GM18520 (cell line): ENCODE measurements around the gene ZCCHC2.

Experiments used
- ATAC-seq: cut with Tn5 transposase; IDR thresholded peaks from one replicate; pipeline ENCODE4 v1.9.1; 2021; ENCODE audit not compliant: unreplicated experiment

Gene ZCCHC2

GRCh38 chr18:62537042-62537894, 14.4 kb downstream of the ZCCHC2 start:
- no peak for ATAC-seq

DNA sequence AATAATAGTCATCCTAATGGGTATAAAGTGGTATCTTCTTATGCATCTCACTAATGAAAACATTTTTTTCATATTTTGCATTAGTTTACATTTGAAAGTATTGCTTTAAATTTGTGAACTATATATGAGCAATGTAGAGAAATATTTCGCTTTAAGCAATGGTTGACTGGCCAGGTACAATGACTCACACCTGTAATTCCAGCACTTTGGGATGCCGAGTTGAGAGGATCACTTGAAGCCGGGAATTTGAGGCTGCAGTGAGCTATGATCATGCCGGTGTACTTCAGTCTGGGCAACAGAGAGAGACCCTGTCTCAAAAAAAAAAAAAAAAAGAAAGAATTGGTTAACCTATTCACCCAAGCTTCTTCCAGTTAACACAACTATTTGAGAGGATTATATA, 15.1 kb downstream of the ZCCHC2 start:
- no peak for ATAC-seq

- no peak for ATAC-seq
Measured at GRCh38 chr18:62538881-62539280, 16.1 kb downstream of the ZCCHC2 start.

DNA sequence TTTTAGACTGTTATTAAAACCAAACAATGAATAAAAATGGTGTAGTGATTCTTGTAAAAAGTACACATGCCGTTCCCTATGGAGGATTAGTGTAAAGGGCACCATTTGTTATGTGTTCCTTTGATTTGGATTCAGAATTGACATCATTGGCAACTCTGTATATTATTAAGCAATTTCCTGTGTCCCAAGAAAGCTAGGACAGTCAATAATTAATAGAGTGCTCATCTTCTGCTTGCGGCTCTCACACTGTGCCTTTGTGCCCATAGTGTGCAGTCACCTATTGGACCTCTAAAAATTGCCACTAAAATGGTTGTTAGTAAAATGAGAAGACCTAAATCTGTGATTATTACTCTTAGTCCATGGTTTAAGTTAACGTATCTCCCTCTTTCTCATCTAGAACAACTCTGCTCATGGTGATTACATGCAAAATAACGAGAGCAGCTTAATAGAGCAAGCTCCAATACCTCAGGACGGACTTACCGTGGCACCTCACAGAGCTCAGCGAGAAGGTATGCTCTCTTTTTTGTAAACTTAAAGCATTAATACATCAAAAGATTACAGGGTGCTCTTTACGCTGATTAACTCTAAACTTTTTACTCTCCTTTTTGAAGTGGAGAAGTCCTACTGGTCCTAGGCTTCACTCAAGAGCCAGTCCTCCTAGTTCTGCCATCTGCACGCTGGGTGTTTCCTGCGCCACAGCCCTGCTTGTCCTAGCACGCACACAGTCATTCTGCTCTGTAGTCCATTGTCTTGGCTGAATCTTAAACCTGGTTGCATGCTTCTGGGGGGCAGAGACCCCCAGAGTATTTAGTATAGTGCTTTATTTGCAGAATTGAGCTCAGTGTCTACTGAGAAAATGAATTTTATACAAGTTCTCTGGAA, 16.7 kb downstream of the ZCCHC2 start:
- ATAC-seq, result no peak

GRCh38 chr18:62543021-62543420, 20.2 kb downstream of the ZCCHC2 start:
- ATAC-seq, result no peak

DNA sequence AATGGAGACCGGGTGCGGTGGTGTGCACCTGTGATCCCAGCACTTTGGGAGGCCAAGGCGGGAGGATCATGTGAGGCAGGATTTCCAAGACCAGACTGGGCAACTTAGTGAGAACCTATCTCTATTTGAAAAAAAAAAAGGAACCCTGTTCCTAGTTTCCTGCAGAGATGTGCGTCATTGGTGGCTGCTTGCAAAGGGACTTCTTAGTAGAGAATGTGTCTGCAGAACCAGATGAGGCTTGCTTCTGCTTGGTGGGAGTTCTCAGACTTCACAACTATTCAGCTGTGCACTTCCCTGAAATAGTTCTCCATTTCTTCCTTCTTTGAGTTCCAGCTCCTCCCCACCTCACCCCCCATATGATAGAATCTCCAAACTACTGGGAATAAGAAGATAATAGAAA, 22.3 kb downstream of the ZCCHC2 start:
- no peak for ATAC-seq

GRCh38 chr18:62549755-62550154, 26.9 kb downstream of the ZCCHC2 start:
- no peak for ATAC-seq

- no peak for ATAC-seq
Measured at GRCh38 chr18:62550746-62551145, 27.9 kb downstream of the ZCCHC2 start.

DNA sequence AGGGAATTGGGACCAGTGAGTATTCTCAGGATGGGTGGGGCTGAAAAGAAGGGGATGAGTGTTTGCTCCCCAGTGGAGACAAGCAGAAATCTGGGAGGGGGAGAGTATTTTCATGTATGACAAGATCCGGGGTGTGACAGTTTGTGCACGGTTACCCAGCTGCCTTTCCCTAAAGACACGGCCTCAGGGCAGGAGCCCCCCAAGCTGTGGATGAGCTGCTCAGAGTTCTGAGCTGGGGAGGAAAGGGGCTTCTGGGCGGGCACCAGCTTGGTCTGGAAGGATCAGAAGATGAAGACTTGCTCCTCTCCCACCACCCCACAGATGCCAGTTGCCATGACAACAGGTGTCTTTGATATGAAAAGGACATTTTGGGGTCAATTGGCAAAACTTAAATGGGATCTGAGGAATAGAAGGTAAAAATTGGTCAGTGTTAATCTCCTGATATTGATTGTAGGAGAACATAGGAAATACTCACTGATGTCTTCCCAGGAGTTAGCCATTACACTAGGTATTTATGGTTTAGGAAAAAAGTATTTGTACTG, 29.2 kb downstream of the ZCCHC2 start:
- ATAC-seq, result no peak

- ATAC-seq, result no peak
Measured at GRCh38 chr18:62554061-62554815, 31.4 kb downstream of the ZCCHC2 start.

- no peak for ATAC-seq
Measured at GRCh38 chr18:62555135-62555534, 32.3 kb downstream of the ZCCHC2 start.

DNA sequence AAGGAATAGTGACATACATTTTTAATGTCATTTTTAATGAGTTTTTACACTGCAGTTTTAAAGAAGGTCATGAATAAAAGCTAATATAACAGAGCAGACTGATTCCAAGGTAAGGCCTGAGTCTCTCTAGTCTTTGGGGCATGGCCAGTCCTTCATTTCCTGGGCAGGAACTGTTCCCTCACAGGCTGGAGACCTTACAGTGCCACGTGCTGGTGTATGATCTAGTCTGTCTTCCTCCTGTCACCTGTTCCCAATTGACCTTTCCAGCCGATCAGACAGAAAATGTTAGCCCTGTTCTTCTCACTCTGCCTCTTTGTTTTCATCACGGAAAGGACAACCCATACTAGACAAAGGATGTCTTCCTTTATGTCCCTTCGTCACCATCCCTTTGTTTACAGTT, 33.6 kb downstream of the ZCCHC2 start:
- no peak for ATAC-seq

DNA sequence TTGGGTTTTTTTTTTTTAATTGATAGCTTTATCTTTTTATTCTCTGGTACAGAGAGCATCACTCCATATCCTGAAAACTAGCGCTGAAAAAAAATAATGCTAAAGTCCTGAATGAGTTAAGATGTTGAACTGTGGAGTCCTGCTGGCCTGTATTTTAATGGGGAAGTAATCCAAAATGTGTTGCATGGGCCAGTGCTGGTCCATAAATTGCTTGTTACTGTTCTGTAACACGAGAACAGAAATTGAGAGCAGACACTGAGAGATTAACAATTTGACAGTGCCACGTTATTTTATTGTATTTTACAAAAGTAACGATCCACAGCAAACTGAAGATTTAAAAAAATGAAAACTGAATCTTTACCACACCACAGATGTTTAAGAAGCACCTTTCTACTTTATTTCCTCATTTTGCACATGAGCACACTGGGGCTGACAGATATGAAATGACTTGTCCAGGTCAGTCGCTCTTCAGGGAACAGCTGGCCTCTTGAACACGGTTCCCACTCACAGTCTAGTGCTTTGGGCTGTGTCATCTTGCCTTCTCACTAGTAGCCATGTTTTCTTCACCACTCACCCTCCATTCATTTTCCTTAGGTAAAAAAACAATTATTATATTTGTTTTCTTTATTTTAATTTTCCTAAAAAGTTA, 35.3 kb downstream of the ZCCHC2 start:
- no peak for ATAC-seq

DNA sequence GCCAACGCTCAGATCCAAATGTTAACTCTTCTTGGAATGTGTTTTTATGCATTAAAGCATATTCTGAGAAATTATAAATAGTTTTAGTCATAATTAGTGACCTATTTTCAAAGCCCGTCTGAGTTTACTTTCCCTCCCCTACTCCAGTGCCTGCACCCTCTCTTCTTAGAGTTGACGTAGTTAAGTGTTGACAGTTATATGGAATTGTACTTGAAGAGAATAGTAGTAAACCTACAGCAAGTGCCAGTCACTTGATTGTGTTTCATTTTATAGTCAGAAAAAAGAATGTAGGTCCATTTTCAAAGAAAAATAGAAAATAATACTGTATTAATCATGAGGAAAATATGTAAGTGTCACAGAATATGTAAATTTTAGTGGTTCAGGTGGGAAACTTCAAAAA, 41.2 kb downstream of the ZCCHC2 start:
- ATAC-seq, result no peak

- no peak for ATAC-seq
Measured at GRCh38 chr18:62566199-62566598, 43.4 kb downstream of the ZCCHC2 start.

- no peak for ATAC-seq
Measured at GRCh38 chr18:62566818-62567217, 44.0 kb downstream of the ZCCHC2 start.

DNA sequence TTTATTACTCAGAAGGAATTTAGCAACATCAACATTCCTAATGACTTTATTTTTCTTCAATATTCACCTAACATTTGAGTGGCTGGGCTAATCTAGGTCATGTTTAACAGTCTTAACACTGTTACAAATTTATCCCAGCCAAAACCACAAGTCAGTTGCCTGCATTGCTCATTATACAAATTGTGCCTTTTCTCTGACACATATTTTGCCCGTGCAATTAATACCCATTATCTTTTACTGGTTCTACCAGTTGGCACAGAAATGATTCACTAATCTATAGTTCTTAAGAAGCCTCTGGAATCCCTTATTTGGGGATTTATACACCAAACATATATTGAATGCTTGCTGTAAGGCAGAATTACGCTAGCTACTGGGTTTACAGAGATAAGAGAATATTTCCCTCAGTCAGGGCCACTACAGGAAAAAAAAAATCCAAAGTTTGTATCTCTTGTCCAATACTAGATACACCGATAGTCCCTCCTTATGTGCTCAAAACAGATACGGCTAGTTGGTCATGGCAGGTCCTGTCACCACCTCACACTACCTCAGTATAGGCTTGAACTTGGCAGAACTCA, 46.3 kb downstream of the ZCCHC2 start:
- no peak for ATAC-seq

DNA sequence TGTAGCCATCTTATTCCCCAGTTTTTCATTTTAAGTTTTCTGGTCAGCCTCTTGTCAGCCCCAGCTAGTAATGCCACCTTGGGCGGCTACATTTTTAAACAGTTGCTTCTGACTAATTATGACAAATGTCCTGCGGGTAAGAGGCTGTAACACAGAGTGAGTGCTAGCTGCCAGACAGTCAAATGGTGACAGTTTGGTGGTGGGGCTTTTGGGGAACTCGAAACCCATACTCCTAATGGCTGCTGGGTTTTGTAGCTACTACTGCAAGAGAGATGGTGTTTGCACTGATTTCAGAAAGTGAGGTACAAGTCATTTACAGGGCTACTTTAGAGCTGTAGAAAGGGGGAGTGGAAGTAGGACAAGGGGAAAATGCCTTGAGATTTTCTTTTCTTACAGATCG, 48.2 kb downstream of the ZCCHC2 start:
- ATAC-seq, result no peak

- no peak for ATAC-seq
Measured at GRCh38 chr18:62571648-62572047, 48.8 kb downstream of the ZCCHC2 start.

- no peak for ATAC-seq
Measured at GRCh38 chr18:62572456-62572855, 49.6 kb downstream of the ZCCHC2 start.
